Measurements from ENCODE around the gene EPHB2.
"Not testable (repeated sequence)": the region's sequence is repeated elsewhere in the genome, so short reads cannot be mapped to it uniquely, and the experiment has no call there.

Gene EPHB2

DNA sequence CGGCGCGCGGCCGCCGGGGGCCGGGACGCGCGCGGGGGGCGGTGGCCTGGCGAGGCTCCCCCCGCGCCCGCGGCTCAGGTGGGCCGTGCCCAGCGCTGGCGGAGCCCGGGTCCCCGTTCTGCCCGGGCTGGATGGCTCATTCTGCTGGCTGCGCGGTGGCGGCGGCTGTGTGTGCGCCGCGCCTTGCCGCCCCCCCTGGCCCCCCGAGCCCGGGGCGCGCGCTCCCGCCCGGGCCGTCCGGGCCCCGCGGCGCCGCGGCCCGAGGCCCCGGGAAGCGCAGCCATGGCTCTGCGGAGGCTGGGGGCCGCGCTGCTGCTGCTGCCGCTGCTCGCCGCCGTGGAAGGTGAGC lies at the start of gene EPHB2:
EPHB2 (plus strand) TSS at position 139 of the 349 bp plus-strand sequence; CDS start at position 283, 144 bp downstream.
- ATAC-seq (peak; percentile 49), DNase-seq (peak; percentile 44)

DNA sequence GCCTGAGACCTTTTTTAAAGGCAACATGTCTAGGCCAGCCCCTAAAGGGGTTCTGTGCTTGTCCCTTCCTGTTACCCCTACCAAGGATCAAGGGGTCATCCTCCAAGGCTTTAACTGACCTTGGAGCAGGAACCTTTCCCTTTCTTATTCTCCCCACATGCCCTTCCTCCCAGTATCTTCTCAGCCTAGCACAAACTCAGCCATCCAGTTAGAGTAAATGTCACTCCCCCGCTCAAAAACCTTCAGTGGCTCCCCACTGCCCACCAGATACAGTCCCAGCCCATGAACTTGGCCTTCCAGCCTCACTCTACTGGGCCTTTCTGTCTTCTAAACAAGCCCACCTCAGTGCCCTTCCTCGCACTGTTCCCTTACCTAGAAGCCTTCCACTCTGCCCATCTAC lies 48.8 kb upstream of the EPHB2 start:
- DNase-seq, result no peak
- no peak for ATAC-seq

DNA sequence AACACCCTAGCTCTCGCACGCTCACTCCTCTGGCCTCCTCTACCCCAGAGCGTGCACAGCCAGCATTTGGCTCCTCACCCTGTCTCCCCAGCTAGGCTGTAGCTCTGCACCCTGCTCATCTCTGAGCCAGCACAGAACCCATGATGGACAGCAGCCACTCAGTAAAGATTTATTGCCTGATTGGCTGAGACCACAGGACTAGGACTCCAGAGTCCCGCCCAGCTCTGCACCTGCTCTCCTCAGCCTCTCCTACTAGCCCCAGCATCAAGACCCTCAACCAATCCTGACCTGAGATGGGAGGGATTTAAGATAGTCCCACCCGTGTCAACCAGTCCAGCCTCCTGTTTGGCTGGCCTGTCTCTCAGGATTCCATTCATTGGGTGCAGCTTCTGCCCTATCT lies 48.3 kb upstream of the EPHB2 start:
- DNase-seq, result no peak
- peak; percentile 36 for ATAC-seq

DNA sequence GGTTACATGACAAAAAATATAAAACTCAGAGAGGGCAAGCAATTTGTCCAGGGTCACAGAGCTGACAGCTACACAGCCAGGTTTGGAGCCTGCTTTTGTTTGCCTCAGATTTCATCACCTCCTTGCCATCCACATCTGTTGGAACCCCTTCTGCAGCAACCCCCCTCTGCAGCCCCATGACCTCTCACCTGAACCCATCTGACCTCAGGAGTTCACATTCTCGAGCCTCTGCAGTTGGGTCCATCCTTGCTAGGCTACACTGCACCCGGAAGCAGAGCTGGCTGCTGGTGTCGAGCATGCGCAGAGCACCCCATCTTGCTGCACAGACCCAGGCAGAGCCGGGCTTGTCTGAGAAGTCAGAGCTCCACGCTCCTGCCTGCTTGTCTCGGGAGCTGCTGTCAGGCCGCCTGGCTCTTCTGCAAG lies 47.6 kb upstream of the EPHB2 start:
- ATAC-seq, result no peak

DNA sequence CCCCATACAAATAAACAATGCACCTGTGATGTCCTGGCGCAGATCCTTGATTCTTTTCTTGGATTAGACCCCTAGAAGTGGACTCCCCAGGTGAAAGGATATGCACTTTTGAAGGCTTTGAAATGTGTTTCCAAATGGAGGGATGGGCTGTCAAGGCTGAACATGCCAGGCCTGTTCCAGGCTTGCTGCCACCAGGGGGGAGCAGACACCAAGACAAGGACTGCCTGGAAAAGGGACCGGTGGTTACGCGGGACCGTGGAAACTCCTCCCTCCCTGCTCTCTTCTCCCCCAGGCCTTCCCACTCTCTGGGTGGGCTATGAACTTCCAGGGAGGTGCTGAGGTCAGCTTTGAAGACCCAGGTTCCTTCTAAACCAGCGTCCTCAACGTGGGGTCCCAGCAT lies 44.9 kb upstream of the EPHB2 start:
- ATAC-seq (no peak), DNase-seq (no peak)

More for the DNA sequence above, 47.6 kb upstream of the EPHB2 start:
- DNase-seq, result no peak

DNA sequence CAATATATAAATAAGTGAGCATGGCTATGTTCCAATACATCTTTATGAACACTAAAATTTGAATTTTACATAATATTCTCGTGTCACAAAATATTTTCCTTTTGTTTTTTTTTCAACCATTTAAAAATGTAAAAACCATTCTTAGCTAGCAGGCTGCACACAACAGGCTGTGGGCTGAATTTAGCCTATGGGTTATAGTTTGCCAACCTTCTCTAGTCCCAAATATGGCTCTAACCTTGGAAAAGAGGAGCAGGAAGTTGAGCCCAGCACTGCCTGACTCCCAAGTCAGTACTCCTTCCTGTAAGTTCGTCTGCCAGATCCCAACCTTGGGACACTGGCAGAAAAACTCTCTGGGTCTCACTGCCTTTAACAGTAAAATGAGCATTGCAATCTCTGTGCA lies 44.2 kb upstream of the EPHB2 start:
- DNase-seq, result no peak
- no peak for ATAC-seq

DNA sequence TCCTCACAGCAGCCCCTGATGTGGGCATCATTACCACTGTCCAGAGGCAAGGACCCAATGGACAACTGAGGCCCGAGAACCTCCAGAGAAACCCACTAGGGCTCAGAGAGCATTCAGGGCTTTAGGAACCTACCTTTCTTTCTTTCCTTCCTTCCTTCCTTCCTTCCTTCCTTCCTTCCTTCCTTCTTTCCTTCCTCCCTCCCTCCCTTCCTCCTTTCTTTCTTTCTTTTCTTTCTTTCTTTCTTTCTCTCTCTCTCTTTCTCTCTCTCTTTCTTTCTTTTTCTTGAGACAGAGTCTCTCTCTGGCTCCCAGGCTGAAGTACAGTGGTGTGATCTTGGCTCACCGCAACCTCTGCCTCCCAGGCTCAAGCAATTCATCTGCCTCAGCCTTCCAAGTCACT lies 41.8 kb upstream of the EPHB2 start:
- not testable (repeated sequence) for ATAC-seq, DNase-seq

DNA sequence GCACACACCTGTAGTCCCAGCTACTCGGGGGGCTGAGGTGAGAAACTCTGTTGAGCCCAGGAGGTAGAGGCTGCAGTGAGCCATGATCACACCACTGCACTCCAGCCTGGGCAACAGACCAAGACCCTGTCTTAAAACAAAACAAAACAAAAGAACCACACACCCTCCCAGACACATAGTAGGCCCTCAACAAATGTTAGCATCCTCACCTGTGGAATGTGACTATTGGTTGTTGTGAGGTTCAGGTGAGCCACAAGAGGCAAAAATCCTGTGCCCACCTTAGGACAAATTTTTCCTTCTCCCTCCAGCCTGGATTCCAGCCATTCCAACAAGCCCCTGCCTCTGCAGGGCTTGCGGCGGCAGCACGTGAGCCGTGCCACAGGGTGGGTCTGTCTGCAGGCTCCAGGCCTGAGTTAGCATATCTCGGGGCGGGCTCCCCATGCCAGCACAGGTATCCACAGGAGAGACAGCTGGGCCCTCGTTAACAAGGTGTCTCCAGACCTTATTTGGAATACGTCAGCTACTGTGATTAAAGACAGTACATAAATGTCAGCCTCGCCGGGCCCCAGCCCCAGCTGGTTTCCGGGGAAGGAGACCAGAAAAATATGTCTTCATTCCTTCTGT lies 40.2 kb upstream of the EPHB2 start:
- no peak for ATAC-seq
- DNase-seq, result no peak

DNA sequence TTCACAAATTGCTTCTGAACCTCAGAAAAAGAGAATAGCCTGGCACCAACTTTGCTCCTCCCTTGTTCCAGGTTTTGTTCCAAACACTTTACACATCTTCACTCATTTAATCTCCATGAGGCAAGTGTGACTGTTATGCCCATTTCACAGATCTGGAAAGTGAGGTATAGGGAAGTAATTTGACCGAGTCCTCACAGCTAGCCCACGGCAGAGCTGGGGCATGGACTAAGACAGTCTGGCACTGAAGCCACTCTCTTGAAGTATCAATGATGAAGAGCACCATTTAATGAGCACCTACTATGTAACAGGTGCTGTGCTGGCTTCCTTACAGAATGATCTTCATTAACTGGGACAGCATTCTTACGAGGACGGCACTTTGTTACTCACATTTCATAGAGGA lies 38.6 kb upstream of the EPHB2 start:
- DNase-seq (no peak), ATAC-seq (no peak)

DNA sequence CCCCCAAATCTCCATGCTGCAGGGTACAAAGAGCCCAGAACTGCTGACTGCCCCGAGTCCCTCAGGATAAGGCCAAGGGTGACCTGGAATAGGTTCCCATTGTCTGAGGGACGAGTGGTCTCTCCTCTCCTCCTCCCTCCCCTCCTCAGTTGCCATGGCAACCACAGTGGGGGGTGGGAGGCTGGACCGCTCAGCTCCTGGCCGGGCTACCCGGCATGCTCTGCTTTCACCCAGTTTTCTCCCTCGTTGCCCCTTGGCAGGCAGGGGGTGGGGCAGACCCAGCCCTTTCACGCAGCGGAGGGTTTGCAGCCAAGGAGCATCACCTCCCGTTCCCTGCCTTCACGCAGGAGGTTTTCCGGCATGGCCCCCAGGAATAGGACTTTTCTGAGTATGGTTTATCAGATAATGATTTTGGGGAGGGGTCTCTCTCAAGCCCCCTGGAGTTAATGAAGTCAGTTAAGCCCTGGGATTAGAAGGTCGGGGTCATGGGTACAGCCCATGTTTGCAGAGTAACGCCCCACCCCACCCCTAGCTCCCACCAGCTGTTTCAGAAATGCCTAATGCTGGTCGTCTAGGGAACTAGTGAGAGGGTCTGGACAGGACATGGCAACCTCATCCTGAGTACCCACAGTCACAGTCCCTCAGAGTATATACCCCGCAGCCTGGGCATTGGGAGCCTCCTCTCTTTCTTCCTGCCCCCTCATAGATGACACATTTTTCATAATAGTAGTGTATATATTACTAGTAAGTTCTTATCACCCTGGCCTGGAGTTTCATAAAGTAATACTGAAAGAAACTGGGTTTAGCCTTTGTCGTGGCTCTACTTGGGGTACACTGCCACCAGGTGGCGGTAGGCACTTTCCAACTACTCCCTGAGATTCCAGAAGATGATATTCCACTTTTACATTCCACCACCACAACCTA lies 36.9 kb upstream of the EPHB2 start:
- peak; percentile 71 for ATAC-seq
- DNase-seq, result peak; percentile 32

DNA sequence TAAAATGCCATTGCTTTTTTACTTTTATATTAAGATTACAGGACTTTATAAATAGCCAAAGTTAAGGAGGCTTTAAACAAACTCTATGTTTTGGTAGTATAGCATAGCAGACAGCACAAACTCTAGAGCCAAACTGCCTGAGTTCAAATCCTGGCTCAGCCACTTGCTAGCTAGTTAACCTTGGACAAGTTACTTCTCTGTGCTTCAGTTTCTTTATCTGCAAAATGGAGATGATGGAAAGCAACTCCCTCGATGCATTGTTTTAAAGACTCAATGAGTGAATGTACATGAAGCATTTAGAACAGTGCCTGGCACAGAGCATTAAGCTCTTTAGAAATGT lies 36.3 kb upstream of the EPHB2 start:
- no peak for DNase-seq
- ATAC-seq, result no peak

DNA sequence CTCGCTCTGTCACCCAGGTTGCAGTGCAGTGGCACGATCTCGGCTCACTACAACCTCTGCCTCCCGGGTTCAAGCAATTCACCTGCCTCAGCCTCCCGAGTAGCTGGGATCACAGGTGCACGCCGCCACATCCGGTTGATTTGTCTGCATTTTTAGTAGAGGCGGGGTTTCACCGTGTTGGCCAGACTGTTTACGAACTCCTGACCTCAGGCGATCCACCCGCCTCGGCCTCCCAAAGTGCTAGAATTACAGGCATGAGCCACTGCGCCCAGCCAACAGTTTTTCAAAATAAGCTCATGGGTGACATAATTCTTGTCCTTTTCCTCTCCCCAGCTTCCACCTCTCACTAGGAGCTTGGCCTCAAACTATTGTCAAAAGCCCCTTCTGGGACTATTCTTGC lies 34.5 kb upstream of the EPHB2 start:
- not testable (repeated sequence) for ATAC-seq, DNase-seq

DNA sequence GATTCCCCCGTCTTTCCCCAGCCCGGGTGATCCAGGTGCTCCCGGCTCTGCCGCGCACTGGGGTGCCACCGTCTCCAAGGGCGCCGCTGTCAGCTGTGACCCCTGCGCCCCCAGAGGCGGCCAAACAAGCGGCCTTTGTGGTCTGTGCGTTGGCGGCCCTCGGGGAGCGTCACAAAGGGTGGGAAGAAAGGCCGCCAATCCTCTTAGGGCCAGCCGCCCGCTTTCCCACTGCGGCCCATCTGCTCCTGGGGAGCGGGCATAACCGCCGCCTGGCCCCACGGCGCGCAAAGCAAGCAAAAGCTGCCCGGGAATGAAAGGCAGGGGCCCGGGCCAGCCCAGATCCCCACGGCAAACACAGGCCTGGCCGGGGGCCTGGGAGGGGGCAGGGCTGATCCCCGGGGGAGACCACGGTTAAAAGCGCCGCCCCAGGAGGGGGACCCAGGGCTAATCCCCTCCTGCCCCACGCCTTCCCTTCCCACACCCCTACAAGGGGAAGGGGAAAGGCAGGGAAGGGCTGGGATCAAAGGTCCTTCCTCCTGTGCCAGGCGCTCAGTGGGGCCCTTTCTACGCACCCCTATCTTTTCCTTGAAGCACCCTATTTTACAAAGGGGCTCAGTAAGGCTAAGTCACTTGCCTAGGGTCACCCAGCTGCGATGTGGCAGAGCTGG lies 33.6 kb upstream of the EPHB2 start:
- no peak for ATAC-seq
- no peak for DNase-seq

DNA sequence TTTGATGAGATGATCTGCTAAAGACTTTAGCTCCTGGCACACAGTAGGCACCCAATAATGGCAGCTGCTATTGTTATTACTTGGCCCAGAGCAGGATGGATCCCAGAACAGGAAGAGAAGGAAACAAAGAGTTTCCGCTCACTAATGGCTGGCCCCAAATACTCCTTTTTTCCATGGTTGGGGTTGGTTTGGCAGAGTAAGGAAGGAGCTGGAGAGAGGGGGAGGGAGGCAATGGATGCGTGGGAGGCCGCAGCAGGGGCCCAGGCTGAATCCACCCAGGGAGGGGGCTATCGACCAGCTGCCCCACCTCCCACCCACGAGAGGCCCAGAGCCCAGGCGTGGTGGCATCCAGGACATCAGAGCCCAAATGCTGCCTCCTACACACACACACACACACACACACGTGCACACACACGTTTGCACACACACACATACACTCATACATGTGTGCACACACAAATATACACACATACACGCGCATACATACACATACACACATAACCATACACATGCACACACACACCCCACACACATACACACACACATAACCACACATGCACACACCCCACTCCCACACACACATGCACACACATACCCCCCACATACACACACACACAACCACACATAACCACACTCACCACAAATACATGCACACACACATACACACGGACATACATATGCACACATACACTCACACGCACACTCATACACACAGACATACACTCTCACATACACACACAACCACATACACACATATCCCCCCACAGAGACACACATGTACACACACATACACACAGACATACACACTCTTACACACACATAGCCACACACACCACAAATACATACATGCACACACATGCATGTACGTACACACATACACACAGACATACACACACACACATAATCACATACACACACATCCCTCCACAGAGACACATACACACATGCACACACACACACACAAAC lies 32.4 kb upstream of the EPHB2 start:
- ATAC-seq, result no peak
- DNase-seq, result no peak

DNA sequence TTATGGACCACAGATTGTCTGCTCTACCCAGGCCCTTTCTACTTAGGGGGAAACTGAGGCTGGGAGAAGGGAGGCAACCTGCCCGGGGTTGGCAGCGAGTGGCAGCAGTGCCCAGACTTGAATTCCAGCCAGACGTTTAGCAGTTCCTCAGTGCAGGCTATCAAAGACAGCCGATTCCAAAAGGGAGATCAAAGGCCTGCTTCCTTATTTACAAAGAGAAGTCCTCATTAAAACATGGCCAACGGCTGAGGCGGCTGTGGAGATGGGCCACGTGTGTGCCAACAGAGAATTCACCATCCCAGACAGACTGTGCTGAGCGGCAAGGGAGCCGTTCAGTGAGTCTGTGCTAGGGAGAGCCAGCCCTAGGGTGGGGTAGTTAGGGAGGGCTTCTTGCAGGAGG lies 29.9 kb upstream of the EPHB2 start:
- no peak for ATAC-seq
- no peak for DNase-seq

DNA sequence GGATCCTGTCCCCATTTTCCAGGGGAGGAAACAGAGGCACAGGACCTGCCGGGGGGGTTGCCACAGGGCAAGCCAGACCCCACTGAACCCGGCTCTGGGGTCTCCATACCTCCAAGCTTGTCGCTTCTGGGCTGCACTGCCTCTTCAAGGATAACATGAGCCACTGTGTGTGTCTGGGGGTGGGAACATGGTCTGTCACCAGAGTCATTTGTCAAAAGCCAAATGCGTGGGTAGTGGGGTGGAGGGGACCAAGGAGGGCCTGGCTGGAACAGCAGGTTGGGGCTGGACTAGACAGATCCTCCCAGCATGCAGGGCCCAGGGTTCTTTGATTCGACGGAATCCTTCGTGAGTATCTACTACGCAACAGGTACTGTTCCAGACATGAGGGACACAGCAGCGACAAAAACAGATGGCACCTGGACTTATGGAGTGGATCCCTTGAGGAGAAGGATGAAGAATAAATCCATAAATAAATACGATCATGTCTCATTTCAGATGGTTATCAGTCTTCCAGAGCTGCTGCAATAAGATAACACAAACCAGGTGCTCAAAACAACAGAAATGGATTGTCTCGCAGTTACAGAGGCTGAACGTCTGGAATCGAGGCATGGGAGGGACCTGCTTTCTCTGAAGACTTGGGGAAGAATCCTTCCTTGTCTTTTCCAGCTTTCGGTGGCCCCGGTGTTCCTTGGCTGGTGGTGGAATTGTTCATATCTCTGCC lies 28.9 kb upstream of the EPHB2 start:
- DNase-seq (no peak), ATAC-seq (no peak)

DNA sequence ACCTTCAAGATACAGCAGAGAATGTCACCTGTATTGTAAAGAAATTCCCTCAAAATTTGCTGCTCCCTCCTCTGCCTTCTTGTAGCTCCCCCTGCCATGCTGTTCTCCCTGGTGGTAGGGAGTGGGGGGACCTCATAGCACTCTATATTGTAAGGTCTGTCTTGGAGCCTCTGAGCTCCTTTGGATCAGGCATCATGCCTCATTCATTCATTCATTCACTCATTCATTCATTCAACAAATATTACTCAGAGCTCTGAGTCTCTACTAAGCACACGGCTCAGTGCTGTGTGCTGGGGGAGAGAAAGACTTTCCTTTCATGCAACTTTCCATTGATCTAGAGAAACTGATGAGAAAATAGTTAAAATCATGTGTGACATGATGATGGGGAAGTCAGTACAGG lies 27.1 kb upstream of the EPHB2 start:
- ATAC-seq, result no peak

DNA sequence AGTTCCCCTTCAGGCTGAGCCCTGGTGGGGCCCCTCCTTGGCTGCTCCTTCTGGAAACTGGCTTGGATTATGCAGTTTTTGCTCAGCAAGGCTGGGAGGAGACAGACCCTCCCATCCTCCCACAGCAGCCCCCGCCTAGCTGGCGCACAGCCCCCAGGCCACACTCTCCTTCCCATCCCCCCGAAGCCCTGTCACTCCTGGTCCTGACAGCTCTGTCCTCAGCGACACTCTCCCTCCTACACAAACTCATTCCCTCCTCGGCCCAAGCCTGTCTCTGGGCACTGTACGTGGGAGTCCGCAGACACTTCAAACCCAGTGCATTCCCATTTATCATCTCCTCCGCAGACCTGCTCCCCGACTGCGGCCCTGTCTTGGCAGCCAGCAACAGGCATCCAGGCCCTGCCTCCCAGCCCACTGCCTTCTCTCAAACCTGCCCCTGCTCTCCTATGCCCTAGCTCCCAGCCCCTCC lies 25.0 kb upstream of the EPHB2 start:
- ATAC-seq, result no peak
- DNase-seq, result no peak

More for the DNA sequence above, 27.1 kb upstream of the EPHB2 start:
- no peak for DNase-seq

DNA sequence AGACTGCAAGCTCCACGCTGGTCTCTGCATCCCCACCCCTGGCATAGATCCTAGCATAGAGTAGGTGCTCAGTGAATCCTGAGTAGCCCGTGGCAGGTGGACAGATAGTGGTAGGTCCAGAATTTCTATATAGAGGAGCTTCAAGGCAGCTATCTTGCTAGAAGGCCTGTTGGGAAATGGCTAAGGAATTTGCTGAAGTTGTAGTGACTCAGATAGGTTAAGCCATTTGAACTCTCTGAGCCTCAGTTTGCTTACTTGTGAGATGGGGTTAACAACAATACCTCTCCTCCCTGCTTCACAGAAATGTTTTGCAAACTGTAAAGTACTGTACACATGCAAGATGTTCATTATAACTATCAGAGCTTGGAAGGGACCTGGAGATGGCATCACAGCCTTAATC lies 23.4 kb upstream of the EPHB2 start:
- ATAC-seq (no peak), DNase-seq (no peak)

DNA sequence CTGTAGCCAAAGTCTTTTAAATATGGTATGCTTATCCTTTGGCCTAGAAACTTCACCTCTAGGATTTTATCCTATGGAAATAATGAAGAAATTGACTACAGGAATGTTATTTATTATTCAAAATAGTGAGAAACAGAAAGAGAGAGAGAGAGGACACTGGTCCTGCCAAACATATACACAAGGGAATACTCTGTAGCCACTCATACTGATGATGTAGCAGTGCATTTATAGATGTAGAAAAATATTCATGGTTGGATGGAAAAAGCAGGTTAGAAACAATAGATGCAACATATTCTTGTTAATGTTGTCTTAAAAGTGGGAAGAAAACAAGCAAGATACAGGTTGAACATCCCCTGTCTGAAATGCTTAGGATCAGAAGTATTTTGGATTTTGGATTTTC lies 22.2 kb upstream of the EPHB2 start:
- ATAC-seq (no peak), DNase-seq (no peak)

DNA sequence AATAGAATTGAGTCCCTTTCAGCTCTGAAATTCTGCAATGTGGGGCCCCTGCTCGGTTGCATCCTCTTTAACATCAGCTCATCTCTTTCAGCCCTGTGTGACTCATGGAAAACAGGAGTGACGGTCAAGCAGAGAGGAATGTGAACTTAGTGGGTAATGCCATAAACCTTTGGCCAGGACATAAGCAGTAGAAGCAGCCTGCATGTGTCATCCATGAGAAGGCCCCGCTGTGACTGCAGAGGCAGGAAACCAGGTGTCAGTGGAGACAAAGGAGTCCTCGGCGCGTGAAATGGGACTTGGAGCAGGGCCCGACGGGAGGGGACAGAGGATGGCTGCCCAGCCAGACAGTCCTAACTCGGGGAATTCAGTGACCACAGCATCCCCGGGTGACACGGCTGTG lies 21.1 kb upstream of the EPHB2 start:
- ATAC-seq, result no peak
- no peak for DNase-seq
